ENCODE results near the gene ADAMTS12.

Gene ADAMTS12

GRCh38 chr5:33725806-33726205 is 166.0 kb downstream of the ADAMTS12 start:
- in situ Hi-C loops (cut with MboI; ENCODE audit: low sequenced_read_pairs), result no loop called here

- in situ Hi-C loops (cut with MboI; ENCODE audit: low sequenced_read_pairs), result no loop called here
Measured at GRCh38 chr5:33721491-33722200, 170.1 kb downstream of the ADAMTS12 start.

- in situ Hi-C loops (cut with MboI; ENCODE audit: low sequenced_read_pairs), result no loop called here
Measured at GRCh38 chr5:33720176-33720575, 171.6 kb downstream of the ADAMTS12 start.

GRCh38 chr5:33719769-33720168 is 172.0 kb downstream of the ADAMTS12 start:
- in situ Hi-C loops (cut with MboI; ENCODE audit: low sequenced_read_pairs), result no loop called here

GRCh38 chr5:33715661-33716060 is 176.1 kb downstream of the ADAMTS12 start:
- in situ Hi-C loops (cut with MboI; ENCODE audit: low sequenced_read_pairs), result no loop called here

GRCh38 chr5:33713136-33713765 is 178.5 kb downstream of the ADAMTS12 start:
- in situ Hi-C loops (cut with MboI; ENCODE audit: low sequenced_read_pairs), result no loop called here

- in situ Hi-C loops (cut with MboI; ENCODE audit: low sequenced_read_pairs), result no loop called here
Measured at GRCh38 chr5:33712664-33713063, 179.1 kb downstream of the ADAMTS12 start.

GRCh38 chr5:33711094-33711679 is 180.6 kb downstream of the ADAMTS12 start:
- in situ Hi-C loops (cut with MboI; ENCODE audit: low sequenced_read_pairs), result no loop called here

- in situ Hi-C loops (cut with MboI; ENCODE audit: low sequenced_read_pairs), result no loop called here
Measured at GRCh38 chr5:33702867-33703266, 188.9 kb downstream of the ADAMTS12 start.

- in situ Hi-C loops (cut with MboI; ENCODE audit: low sequenced_read_pairs), result no loop called here
Measured at GRCh38 chr5:33701951-33702350, 189.8 kb downstream of the ADAMTS12 start.

- in situ Hi-C loops (cut with MboI; ENCODE audit: low sequenced_read_pairs), result no loop called here
Measured at GRCh38 chr5:33701251-33701650, 190.5 kb downstream of the ADAMTS12 start.

- in situ Hi-C loops (cut with MboI; ENCODE audit: low sequenced_read_pairs), result no loop called here
Measured at GRCh38 chr5:33696411-33696810, 195.4 kb downstream of the ADAMTS12 start.

GRCh38 chr5:33692980-33693379 is 198.8 kb downstream of the ADAMTS12 start:
- in situ Hi-C loops (cut with MboI; ENCODE audit: low sequenced_read_pairs), result no loop called here

- in situ Hi-C loops (cut with MboI; ENCODE audit: low sequenced_read_pairs), result no loop called here
Measured at GRCh38 chr5:33691856-33692255, 199.9 kb downstream of the ADAMTS12 start.

GRCh38 chr5:33690374-33691135 is 201.2 kb downstream of the ADAMTS12 start:
- in situ Hi-C loops (cut with MboI; ENCODE audit: low sequenced_read_pairs), result no loop called here

GRCh38 chr5:33688526-33688925 is 203.3 kb downstream of the ADAMTS12 start:
- in situ Hi-C loops (cut with MboI; ENCODE audit: low sequenced_read_pairs), result no loop called here

GRCh38 chr5:33688066-33688465 is 203.7 kb downstream of the ADAMTS12 start:
- in situ Hi-C loops (cut with MboI; ENCODE audit: low sequenced_read_pairs), result no loop called here

GRCh38 chr5:33685873-33686755 is 205.7 kb downstream of the ADAMTS12 start:
- in situ Hi-C loops (cut with MboI; ENCODE audit: low sequenced_read_pairs), result no loop called here

- in situ Hi-C loops (cut with MboI; ENCODE audit: low sequenced_read_pairs), result no loop called here
Measured at GRCh38 chr5:33684496-33685159, 207.2 kb downstream of the ADAMTS12 start.

GRCh38 chr5:33679791-33680190 is 212.0 kb downstream of the ADAMTS12 start:
- in situ Hi-C loops (cut with MboI; ENCODE audit: low sequenced_read_pairs), result no loop called here

Data from HL-60/S4 (cell line).